Measurements from ENCODE around the gene METTL3.

Gene METTL3

GRCh38 chr14:21526672-21527317 lies 15.7 kb upstream of the METTL3 start:
- no peak for DNase-seq (ENCODE audit: low read depth)

DNA sequence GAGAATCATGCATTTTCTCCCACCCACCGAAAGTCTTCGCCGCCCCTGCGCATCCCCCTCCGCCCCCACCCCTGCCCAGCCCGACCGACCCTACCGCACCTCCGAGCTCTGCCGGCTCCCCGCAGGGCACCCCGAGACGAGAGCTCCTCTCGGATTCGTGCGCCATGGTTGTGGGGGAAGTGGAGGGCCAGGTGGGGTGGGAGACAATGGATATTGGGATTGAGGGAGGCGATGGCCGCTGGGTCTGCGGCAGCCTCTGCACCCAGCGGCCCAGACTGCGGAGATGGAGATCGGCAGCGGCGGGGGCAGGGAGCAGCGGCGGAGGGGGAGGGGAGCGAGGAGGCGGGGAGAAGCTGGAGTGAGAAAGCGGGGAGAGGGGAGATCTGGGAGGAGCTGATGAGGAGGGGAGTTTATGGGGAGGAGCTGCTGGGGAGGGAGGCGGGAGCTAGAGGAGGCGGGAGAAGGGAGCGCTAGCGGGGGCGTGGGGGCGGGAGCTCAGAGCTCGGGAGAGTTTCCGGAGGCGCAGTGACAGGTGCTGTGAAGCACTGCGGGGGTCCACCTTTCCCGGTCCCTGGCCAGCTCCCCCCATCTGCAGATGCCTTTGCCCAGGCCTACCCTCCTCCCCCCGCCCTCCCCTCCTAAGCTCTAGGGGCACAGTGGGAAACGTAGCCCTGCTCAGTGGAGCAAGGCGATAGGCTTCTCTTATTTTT lies 15.0 kb upstream of the METTL3 start, which contains the start of gene SALL2:
TSS of gene SALL2 (minus strand) at position 385 of the 710 bp plus-strand sequence. CDS start at position 166, 219 bp downstream.
- peak; percentile 48 for DNase-seq (ENCODE audit: low read depth)

DNA sequence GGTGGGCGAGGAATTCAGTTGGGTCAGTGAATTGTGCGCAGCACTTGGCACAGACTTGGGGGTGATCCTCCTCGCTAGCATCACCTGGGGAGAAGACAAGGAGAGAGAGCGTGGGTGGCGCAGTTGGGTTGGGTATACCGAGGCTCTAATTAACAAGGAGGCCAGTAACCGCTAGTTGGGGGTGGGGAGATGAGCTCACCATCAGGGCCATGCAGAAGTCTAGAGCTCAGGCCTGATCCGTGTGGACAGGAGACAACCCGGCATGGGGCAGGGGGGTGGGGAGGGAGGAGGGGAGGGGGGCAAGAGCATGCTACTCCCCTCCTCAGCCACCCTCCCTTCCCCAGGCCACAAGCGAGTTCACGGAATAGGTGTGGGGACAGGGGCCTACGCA lies 14.4 kb upstream of the METTL3 start:
- no peak for DNase-seq (ENCODE audit: low read depth)

DNA sequence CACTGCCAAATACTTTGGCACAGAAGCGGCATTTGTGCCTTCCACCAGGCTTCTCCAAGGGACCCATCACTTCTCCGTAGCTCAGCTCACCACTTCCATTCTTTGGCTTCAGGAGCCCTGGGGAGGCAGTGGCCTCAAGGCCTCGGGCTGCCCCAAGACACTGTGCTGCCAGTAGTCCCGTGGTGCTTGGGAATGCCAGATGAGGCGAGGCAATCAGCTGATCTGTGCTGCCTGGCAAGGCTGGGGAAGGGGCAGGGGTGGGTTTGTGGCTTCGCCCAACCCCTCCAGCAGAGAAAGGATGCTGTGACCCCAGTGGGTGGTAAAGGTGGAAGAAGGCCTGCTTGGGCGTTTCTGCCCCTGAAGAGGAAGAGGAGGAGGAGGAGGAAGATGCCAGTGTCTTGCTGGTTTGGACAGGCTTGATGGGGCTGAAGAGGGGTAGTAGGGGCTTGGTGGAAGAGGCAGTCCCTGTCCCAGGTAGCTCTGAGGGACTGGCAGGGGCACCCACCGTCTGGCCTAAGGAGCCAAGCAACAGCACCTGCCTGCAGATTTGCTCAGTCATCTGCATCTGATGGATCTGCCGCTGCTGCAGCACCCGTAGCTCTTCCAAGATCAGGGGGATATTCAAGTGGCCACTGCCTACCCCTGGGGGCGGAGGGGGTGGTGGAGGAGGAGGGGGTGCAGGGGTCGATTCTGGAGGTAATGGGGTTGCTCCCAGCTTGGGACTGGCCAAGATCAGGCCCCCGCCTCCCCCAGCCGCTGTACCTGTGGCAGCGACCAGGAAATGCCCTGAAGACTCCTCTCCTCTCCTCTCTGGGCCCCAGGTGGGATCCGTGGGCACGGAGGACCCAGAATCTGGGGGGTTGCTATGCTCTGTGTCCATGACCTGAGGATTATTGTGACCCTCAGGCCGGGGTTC lies 13.7 kb upstream of the METTL3 start:
- no peak for DNase-seq (ENCODE audit: low read depth)

- DNase-seq (ENCODE audit: low read depth): no peak
Observed at GRCh38 chr14:21523203-21523602, 12.1 kb upstream of the METTL3 start.

DNA sequence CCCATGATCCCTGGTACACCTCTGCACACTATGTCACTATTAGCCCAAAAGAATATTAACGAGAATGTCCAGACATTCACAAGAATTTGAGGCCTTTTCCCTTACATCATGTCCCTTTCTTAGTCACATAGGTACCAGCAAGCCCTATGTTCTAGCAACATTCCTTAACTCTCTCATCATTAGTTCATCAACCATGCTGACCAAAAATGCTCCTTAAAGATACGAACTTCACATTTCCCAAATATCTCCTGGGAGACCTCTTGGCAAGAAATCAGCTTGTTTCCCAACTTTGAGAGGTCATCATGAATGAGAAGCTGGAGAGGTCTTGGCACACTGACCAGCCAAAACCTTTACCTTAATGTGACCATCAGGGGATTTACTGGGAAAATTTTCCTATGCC lies 10.4 kb upstream of the METTL3 start:
- DNase-seq (ENCODE audit: low read depth): no peak

DNA sequence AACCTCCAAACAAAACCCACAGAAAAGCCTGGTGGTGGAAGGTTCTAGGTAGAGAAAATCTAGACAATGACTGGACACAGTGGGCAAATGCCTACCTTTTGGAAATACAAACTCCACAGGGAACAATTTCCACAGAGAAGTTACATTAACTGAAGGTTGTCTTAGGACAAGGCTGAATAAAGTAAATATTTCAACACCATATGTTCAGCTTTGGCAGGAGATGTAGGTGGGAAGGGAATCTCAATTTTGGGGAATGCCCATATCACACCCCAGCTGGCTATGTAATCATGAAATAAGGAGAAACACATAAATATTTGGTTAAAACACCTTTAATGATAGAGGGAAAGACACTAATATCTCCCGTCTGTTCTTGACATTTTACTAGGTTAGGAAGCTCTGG lies 9.6 kb upstream of the METTL3 start:
- no peak for DNase-seq (ENCODE audit: low read depth)

- DNase-seq (ENCODE audit: low read depth): no peak
Observed at GRCh38 chr14:21518725-21519124, 7.6 kb upstream of the METTL3 start.

DNA sequence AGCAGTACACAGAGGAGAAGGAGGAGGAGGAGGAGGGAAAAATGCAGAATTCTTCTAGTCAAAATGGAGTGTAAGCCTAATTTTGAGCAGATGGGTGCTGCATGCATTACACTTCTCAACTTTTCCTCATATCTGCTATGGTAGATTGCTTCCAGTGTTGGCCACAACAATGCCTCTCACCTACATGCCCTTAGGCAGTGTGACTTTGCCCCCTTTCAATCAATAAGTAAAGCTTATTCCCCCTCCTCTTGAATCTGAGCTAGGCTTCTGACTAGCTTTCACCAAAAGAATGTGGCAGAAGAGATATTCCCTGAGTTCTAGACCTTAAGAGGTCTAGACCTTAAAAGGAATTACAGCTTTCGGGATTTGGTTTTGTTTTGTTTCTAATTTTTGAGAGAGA lies 3.2 kb upstream of the METTL3 start:
- DNase-seq (ENCODE audit: low read depth): no peak

DNA sequence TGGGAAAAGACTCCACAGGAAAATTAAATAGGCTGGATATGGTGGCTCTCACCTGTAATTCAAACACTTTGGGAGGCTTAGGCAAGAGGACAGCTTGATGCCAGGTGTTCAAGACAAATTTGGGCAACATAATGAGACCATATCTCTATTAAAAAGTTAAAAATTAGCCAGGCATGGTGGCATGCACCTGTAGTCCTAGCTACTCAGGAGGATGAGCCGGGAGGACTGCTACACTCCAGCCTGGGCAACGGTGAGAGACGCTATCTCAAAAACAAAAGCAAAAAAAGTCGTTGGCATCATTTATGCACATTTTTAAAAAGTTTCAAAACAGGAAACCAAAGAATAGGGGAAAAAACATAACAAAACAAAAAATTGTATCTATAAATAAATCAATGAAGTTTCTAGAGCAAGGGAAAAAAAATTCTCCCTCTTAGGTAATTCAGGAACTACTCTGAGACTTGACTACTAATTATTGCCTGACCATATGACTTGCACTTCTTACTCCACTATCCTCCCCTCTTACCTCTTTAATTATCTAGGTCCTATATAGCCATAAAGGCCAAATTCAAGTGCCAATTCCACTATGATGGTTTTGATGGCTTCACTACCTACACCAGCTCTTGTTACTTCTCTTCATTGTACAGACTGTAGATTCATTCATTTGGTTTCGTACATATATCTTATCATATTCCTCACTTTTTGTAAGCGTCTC lies 1.6 kb downstream of the METTL3 start:
- DNase-seq (ENCODE audit: low read depth): no peak

- no peak for DNase-seq (ENCODE audit: low read depth)
Observed at GRCh38 chr14:21506557-21506956, 4.6 kb downstream of the METTL3 start.

DNA sequence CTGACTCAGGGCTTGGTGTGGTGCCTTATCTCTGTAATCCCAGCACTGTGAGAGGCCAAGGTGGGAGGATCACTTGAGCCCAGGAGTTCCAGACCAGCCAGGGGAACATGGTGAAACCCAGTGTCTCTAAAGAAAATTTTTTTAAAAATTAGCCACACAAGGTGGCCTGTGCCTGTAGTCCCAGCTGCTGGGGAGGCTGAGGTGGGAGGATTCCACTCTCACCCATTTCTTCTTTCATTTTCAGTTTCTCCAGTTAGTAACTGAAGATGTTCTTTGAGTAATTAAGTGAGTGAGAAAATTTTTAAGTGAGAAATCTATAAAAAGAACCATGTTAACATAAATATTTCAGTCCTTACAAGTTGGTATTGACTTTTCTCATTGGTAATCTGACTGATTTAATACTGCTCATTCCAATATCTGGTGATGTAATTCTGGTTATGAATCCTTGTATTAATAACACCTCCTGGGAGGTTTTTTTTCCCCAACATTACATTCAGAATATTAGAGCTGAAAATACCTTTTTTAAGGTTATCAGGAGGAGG lies 6.1 kb downstream of the METTL3 start:
- DNase-seq (ENCODE audit: low read depth): no peak

GRCh38 chr14:21503376-21503775 lies 7.8 kb downstream of the METTL3 start:
- DNase-seq (ENCODE audit: low read depth): no peak

GRCh38 chr14:21501568-21501967 lies 9.6 kb downstream of the METTL3 start:
- DNase-seq (ENCODE audit: low read depth): no peak

- DNase-seq (ENCODE audit: low read depth): no peak
Observed at GRCh38 chr14:21498540-21499526, 12.3 kb downstream of the METTL3 start.

DNA sequence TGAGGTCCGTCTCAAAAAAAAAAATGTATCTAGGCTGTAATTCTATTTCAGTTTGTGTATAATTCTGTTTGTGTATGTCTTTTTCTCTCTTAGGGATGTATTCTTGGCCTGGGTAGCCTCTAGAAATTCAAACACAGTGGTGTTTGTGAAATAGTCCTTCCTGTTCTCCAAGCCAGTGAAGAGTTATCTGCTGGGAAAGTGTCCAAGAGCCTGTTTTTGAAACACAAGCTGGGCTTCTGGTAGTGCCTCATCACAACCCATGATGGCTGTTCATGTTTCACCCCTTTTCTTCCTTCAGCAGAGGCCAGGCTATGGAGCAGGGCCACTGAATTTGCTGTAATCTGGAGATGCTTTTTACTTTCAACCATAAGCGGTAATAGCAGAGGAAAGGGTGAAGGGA lies 14.7 kb downstream of the METTL3 start:
- DNase-seq (ENCODE audit: low read depth): no peak

GRCh38 chr14:21494902-21495762 lies 16.0 kb downstream of the METTL3 start:
- DNase-seq (ENCODE audit: low read depth): no peak

- no peak for DNase-seq (ENCODE audit: low read depth)
Observed at GRCh38 chr14:21486640-21487087, 24.5 kb downstream of the METTL3 start.

DNA sequence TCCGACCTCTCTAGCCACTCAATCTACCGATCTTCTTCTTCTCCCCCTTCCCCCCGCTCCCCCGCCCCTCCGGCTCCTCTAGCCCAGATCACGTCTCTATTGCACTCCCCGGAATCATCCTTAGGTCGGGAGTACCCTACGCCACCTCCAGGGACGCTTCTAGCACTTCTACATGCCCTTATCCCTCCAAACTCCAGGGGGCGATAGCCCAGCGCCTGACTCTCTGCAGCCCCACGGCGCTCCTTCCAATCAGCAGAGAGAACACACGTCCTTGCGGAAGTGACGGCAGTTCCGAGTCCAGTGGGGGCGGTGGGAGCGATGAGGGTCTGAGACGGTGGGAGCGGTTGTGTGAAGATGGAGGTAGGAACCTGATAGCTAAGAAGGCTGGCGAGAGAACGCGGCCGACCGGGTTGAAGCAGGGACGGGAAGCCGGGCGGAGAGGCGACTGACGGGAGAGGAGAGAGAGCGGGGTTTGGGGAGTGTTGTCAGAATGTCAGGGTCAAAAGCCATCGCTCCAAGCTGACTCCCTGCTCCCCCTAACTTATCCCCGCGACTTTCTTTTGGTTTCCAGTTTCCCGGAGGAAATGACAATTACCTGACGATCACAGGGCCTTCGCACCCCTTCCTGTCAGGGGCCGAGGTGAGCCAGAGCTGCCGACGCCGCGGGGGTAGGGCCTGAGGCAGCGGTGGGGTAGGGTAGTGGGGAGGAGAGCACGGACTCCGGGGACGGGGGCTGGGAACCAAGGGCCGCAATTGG lies 34.0 kb downstream of the METTL3 start, which contains the start of the genes RAB2B and TOX4:
TSS of gene RAB2B (minus strand) at position 35 of the 757 bp plus-strand sequence. CDS start 87 bp downstream, outside the sequence.
TSS of gene TOX4 (plus strand) at position 271 of the 757 bp plus-strand sequence. CDS start at position 355, 84 bp downstream.
- peak; percentile 87 for DNase-seq (ENCODE audit: low read depth)
